ENCODE measurements around the gene CHMP4A. TPM values are rescaled to one million over a fixed set of nuclear protein-coding genes. Genes with fewer than 3 reads are reported as not detected.

The CHMP4A gene
- total RNA-seq, 1 experiment from 2014 or later: 32.7 TPM

- ChIA-PET CTCF (interaction anchor here (0.7 to 3.8 kb wide), 4 partner anchors 8 to 83 kb away, joined by 3 to 26 read pairs (median 9); partner anchors contain the start of gene TINF2), POLR2A (no interaction called here)
- H3K9me3 Mint-ChIP-seq: no peaks in the 10 kb centered on the region
- TF ChIP-seq ZBTB21 (CRISPR knock-in tag; IDR thresholded peaks at IDR 0.05; ENCODE audit: borderline replicate concordance) (no peak), PRDM15 (CRISPR knock-in tag; IDR thresholded peaks at IDR 0.05) (no peak), ZNF671 (CRISPR knock-in tag; IDR thresholded peaks at IDR 0.05) (no peak), SP1 (CRISPR knock-in tag; conservative IDR thresholded peaks at IDR 0.05) (no peak), ZNF425 (CRISPR knock-in tag; conservative IDR thresholded peaks at IDR 0.05) (no peak), ZNF232 (CRISPR knock-in tag; IDR thresholded peaks at IDR 0.05) (no peak), ESRRA (CRISPR knock-in tag; IDR thresholded peaks at IDR 0.05; ENCODE audit: borderline replicate concordance) (no peak), ATF3 (CRISPR knock-in tag; conservative IDR thresholded peaks at IDR 0.05) (no peak), ZNF512 (CRISPR knock-in tag; IDR thresholded peaks at IDR 0.05; ENCODE audit: borderline replicate concordance) (no peak), SOX15 (CRISPR knock-in tag; IDR thresholded peaks at IDR 0.05) (no peak), TEAD4 (CRISPR knock-in tag; IDR thresholded peaks at IDR 0.05) (no peak), ERG (CRISPR knock-in tag; IDR thresholded peaks at IDR 0.05) (no peak)
- DNase-seq (ENCODE audit: low spot score) (no peak), ATAC-seq (no peak)
- no peaks in the 10 kb centered on the region for H3K36me3 Mint-ChIP-seq
- H3K4me3 Mint-ChIP-seq: no peak overlapping the region
- no peaks in the 10 kb centered on the region for H3K4me1 Mint-ChIP-seq
- no peak overlapping the region for H3K27ac Mint-ChIP-seq
- peaks cover 13% of the 10 kb centered on the region for H3K27me3 Mint-ChIP-seq (ENCODE audit: low read depth)
These were observed 37.1 kb upstream of the CHMP4A start for GRCh38 chr14:24250354-24250753.

- Mint-ChIP-seq H3K4me3 (no peak overlapping the region), H3K36me3 (no peaks in the 10 kb centered on the region), H3K27me3 (ENCODE audit: low read depth) (peaks cover 18% of the 10 kb centered on the region), H3K9me3 (no peaks in the 10 kb centered on the region), H3K27ac (no peak overlapping the region), H3K4me1 (no peaks in the 10 kb centered on the region)
- DNase-seq (ENCODE audit: low spot score) (no peak), ATAC-seq (no peak)
- CTCF ChIA-PET: interaction anchor here (1.3 kb wide), 1 partner anchor 21 kb away, joined by 4 read pairs; the partner anchor contains the start of gene RABGGTA
- POLR2A ChIA-PET: no interaction called here
- TF ChIP-seq USF1 (CRISPR knock-in tag; IDR thresholded peaks at IDR 0.05) (no peak), HMGA2 (CRISPR knock-in tag; IDR thresholded peaks at IDR 0.05) (no peak), HMGXB4 (CRISPR knock-in tag; IDR thresholded peaks at IDR 0.05) (no peak), AR (CRISPR knock-in tag; IDR thresholded peaks at IDR 0.05) (no peak), CTCF (IDR thresholded peaks at IDR 0.05) (no peak)
These were observed 36.1 kb upstream of the CHMP4A start for GRCh38 chr14:24249230-24250021.
